Measurements from ENCODE around the gene PDZD8.

DNA sequence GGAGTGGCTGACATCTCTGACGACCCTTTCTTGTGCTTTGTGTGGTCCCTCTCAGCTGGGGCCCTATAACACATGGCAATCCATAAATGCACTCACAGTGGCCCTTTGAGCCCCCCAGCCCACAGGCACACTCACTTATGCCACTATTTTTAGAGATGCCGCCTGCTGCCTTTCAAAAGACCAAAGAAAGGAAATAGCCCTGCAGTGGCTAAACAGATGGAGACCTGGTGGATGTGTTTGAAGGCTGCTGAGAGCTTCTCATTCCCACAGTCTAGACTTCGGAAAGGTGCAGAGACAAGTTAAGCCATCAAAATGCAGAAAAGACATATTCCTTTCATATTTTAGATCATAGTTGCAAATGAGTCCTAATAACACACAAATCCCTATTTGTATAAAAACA is 42.0 kb upstream of the PDZD8 start:
- TF ChIP-seq PPARA (CRISPR knock-in tag; IDR thresholded peaks at IDR 0.05; ENCODE audit: borderline replicate concordance) (no peak), ESRRG (CRISPR knock-in tag; IDR thresholded peaks at IDR 0.05) (no peak), ZFP3 (CRISPR knock-in tag; IDR thresholded peaks at IDR 0.05) (no peak), ZNF565 (CRISPR knock-in tag; conservative IDR thresholded peaks at IDR 0.05; ENCODE audit: low read depth) (no peak), ZNF70 (CRISPR knock-in tag; IDR thresholded peaks at IDR 0.05) (no peak), TCF4 (CRISPR knock-in tag; IDR thresholded peaks at IDR 0.05; ENCODE audit: borderline replicate concordance) (no peak), SNAI2 (CRISPR knock-in tag; IDR thresholded peaks at IDR 0.05) (no peak), CSDC2 (CRISPR knock-in tag; IDR thresholded peaks at IDR 0.05) (no peak), ARNTL (CRISPR knock-in tag; IDR thresholded peaks at IDR 0.05; ENCODE audit: borderline replicate concordance, low read depth) (no peak)
- TF ChIP-seq, protein P1, sequence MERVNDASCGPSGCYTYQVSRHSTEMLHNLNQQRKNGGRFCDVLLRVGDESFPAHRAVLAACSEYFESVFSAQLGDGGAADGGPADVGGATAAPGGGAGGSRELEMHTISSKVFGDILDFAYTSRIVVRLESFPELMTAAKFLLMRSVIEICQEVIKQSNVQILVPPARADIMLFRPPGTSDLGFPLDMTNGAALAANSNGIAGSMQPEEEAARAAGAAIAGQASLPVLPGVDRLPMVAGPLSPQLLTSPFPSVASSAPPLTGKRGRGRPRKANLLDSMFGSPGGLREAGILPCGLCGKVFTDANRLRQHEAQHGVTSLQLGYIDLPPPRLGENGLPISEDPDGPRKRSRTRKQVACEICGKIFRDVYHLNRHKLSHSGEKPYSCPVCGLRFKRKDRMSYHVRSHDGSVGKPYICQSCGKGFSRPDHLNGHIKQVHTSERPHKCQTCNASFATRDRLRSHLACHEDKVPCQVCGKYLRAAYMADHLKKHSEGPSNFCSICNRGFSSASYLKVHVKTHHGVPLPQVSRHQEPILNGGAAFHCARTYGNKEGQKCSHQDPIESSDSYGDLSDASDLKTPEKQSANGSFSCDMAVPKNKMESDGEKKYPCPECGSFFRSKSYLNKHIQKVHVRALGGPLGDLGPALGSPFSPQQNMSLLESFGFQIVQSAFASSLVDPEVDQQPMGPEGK (CRISPR knock-in tag; IDR thresholded peaks at IDR 0.05; ENCODE audit: borderline replicate concordance) = no peak
- TF ChIP-seq, protein P2, sequence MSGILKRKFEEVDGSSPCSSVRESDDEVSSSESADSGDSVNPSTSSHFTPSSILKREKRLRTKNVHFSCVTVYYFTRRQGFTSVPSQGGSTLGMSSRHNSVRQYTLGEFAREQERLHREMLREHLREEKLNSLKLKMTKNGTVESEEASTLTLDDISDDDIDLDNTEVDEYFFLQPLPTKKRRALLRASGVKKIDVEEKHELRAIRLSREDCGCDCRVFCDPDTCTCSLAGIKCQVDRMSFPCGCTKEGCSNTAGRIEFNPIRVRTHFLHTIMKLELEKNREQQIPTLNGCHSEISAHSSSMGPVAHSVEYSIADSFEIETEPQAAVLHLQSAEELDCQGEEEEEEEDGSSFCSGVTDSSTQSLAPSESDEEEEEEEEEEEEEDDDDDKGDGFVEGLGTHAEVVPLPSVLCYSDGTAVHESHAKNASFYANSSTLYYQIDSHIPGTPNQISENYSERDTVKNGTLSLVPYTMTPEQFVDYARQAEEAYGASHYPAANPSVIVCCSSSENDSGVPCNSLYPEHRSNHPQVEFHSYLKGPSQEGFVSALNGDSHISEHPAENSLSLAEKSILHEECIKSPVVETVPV (CRISPR knock-in tag; IDR thresholded peaks at IDR 0.05) = no peak
